D721Med (cell line): ENCODE measurements around the gene UBE2R2.

Source experiments
- DNase-seq: peaks from one replicate; pipeline ENCODE4 v3.0.0; 2011; ENCODE audit warnings: low spot score; ENCODE audit not compliant: insufficient read length
- FAIRE-seq: peaks from 2 replicates; lab custom pipeline; 2011; peaks lifted over from hg19 to GRCh38; lab: Jason Lieb, UNC
- TF ChIP-seq, protein P1 (sequence below): IDR thresholded peaks from 2 replicates; pipeline ENCODE4 v1.5.1; 2012; ENCODE audit warnings: mild to moderate bottlenecking, control low read depth; ENCODE audit not compliant: insufficient read depth; ENCODE audit errors: missing control alignments

UBE2R2 gene

DNA sequence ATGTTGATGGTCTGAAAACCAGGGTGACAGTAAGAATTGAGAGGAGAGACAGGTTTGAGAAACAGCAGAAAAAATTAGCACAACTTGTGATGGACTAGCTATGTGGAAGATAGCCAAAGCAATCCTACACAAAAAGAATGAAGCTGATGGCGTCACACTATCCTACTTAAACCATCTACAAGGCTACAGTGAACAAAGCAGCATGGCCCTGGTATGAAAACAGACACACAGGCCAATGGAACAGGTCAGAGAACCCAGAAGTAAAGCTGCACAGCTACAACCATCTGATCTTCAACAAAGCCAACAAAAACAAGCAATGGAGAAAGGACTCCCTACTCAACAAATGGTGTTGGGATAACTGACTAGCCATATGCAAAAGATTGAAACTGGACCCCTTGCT, 7.5 kb upstream of the UBE2R2 start:
- TF ChIP-seq, protein P1, sequence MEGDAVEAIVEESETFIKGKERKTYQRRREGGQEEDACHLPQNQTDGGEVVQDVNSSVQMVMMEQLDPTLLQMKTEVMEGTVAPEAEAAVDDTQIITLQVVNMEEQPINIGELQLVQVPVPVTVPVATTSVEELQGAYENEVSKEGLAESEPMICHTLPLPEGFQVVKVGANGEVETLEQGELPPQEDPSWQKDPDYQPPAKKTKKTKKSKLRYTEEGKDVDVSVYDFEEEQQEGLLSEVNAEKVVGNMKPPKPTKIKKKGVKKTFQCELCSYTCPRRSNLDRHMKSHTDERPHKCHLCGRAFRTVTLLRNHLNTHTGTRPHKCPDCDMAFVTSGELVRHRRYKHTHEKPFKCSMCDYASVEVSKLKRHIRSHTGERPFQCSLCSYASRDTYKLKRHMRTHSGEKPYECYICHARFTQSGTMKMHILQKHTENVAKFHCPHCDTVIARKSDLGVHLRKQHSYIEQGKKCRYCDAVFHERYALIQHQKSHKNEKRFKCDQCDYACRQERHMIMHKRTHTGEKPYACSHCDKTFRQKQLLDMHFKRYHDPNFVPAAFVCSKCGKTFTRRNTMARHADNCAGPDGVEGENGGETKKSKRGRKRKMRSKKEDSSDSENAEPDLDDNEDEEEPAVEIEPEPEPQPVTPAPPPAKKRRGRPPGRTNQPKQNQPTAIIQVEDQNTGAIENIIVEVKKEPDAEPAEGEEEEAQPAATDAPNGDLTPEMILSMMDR, result no peak
- no peak for DNase-seq
- no peak for FAIRE-seq

DNA sequence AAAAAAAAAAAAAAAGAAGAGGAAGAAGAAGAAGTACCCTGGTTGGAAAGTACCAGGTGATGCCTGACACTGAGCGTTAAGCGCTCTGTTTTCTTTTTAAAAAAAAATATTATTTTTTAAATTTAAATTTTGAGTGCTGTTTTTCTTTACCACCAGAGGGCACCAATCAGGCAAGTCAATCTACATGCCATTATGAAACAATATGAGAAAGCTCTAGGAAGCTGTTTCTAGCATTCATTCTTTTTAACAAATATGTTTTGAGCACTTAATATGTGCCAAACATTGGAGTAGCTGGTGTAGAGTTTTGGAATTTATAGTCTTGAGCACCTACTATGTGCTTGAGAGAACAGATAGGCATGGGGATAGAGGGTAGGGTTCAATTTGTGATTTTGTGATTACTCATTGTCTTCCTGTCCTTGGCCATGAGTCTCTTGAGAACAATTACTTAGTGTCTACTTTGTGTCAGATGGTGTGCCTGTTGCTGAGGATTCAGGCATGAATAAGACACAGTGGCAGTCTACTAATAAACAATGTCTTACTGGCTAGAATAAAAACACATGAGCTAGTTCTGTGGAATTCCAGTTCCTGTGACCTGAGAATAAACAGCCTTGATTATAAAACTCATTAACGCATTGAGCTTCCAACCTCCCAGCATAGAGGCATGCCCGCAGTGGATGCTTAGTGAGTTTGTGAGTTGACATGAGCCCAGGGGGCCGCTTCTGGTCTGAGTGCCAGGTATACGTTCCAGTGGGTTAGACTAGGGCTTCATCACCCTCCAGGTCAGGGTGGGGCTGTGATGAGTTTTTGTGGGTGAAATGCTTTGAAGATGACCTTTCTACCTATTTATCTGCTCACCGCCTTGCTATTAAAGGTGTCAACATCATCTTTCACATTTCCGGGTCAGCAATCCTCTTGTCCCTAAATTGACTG, 3.0 kb upstream of the UBE2R2 start:
- TF ChIP-seq, protein P1, result peak; percentile 55
- FAIRE-seq (no peak), DNase-seq (peak; percentile 38)

DNA sequence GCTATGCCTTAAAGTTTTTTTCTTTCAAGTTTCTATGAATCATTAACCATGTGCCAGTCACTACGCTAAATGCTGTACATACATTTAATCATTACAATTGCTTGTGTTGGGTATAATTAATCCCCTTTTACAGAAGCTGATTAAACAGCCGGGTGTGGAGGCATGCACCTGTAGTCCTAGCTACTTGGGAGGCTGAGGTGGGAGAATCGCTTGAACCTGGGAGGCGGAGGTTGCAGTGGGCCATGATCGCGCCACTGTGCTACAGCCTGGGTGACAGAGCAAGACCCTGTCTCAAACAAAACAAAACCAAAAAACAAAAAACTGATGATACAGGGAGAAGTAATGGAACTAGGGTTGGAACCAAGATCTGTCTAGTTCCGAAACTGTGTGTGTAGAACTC, 1.2 kb upstream of the UBE2R2 start:
- no peak for FAIRE-seq

DNA sequence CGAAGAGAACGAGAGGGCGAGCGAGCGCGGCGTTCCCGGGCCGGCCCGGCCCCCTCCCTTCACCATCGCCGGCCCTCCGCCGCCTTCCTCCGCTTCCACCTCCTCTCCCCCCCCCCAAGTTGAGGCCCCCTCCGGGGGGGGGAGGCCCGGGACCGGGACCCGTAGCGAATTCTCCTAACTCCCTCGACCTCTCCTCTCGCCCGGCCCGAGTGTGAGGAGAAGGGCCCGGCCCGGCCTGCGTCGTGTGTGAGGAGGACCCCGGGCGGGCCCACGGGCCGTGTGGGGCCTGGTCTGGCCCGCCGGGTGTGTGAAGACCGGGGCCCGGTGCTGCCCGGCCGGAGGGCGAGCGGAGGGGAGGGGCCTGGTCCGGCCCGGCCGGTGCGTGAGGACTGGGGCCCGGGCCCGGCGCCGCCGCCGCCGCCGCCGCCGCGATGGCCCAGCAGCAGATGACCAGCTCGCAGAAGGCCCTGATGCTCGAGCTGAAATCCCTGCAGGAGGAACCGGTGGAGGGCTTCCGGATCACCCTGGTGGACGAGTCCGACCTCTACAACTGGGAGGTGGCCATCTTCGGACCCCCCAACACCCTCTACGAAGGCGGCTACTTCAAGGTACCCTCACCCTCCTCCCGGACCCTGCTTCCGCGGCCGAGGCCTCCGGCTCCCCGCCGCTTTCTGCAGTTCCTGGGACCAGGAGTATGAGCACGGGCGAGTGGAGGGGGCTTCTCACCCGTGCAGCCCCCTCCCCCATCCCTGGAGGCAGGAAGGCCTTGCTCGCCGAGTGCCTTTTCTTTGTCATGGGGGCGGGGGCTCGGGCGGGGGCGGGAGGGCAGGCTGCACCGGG, 587 bp downstream of the UBE2R2 start:
- FAIRE-seq, result no peak
- DNase-seq, result no peak
- TF ChIP-seq, protein P1, result no peak

More for the DNA sequence above, 1.2 kb upstream of the UBE2R2 start:
- TF ChIP-seq, protein P1, result no peak
- no peak for DNase-seq

DNA sequence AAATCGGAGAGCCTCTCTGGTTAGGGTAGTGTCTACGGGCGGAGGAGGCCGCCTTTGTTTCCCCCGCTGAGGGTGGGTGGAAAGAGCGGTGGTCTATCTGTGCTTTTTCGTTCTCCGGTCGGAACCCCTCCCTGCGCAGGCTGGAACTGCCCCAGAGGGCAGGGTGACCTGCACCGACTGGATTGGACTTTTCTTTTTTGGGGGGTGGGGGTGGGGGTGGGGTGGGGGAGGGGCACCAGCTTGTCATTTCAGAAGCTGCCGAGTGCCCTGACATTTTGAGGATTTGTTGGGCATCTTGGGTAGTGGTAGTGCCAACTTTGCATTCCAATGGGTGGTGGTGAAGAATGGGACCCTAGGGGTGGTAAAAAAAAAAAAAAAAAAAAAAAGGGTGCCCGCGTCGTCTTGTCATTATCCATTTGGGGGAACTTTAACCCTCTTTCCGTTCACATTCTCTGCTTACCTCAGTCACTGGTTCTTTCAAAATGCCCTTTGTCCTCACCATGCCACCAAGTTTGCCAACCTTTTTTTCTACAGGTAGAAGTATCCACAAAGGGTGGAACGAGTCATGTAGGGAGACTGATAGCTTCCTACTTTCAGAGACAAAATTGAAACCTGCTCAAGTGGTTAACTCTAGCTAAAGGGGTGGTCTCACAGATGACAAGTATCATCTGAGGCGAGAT, 1.3 kb downstream of the UBE2R2 start:
- TF ChIP-seq, protein P1, result no peak
- FAIRE-seq (no peak), DNase-seq (no peak)

DNA sequence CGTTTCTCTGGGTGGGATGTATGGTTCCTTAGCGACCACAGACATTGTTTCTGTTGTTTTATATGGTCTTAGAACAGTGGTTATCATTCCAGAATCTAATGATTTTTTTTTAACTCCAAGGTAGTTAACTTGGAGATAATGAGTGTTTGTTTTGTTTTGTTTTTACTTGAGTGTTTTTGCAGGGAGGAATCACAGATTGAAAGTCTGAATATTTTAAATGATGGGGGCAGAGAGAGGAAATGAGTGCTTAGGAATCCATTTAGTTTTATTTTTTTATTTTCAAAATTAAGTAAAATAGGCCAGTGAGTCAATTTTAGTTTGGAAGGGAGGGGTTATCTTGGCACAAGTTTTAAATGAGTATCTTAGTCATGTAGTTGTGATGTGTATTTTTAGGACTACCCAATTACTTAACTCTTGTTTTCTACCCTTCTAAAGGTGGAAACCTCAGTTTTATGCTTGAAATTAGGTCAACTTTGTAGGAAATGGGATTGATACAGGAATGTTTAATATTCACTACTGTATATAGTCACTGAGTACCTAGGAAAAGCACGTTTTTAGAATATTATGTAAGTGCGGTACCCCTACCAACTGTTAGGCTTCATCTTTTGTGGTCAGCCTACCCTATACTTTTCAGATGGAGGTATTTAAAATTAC, 2.0 kb downstream of the UBE2R2 start:
- TF ChIP-seq, protein P1, result no peak
- FAIRE-seq (no peak), DNase-seq (no peak)
